NCI-H1092 treated with DMSO at 0.1 percent for 48 hours (cell line): ENCODE measurements around the gene ARHGAP24.
A peak's percentile ranks its signal among the peaks of the same experiment; 100 is the strongest.

ENCODE experiments used
- DNase-seq: peaks from one replicate; lab custom pipeline; 2025; lab: John Stamatoyannopoulos, UW

Gene ARHGAP24

DNA sequence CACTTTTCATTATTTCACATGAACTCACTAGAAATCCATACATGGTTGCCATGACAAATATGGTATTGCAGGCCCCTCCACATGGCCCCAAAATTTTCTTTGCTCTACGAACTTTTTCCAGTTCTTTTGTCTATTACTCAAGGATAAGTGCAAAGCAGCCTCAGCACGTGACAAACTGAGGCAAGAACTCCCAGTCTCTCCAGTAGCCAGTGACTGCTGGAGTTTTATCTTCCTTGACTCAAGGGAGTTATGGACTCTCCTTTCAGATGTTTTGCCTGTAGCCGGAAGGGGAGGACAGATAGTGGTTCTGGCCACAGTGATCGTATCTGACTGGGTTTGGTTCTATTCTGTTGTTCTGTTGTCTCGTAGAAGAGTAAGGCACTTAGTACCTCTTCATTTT, 105.5 kb downstream of the ARHGAP24 start:
- DNase-seq, result no peak

DNA sequence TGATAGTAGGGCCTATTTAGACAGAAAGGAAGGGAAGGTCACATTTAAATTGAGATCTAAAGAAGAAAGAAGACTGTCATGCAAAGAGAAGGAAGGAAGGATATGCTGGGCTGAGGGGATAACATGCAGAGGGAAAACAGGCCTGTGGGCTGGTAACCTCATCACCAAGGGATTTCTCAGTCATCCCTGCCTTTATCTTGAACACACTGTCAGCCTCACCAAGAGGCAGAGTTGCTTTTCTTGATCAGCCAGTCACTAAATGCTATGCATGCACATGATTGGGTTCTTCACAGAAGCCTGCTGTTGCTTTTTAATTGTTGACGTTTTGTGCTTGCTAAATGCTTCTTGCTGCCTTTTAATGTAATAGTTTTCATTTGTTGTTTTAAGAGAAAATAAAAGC, 113.0 kb downstream of the ARHGAP24 start:
- no peak for DNase-seq

DNA sequence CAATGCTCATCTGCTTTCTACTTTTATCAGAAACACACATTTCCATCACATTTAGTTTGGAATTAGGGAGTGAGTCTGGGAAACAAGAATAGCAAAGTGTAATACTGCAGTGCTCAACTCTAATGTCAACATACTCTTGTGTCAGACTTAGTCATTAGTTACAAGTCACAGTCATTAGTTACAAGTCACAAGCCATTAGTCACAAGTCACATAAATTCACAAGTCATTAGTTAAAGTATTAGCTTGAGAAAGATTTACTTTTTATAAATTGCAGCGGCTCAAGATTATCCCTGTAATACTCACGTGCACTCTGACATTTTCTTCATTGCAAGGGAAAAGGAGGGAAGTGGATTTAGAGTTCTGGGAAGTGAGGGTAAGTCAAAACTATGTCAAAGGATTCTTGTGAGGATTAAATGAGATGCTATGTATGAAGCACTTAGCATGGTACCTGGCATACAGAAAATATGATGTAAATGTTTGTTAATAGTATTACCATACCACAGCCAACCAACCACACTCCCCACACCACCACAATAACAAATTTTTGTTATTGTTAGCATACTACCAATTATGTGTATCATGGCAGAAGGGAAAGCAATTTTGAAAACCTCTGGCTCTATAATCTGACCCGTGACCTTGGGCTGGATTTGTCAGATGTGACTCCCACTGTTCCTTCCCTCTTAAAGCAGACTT, 116.6 kb downstream of the ARHGAP24 start:
- no peak for DNase-seq

DNA sequence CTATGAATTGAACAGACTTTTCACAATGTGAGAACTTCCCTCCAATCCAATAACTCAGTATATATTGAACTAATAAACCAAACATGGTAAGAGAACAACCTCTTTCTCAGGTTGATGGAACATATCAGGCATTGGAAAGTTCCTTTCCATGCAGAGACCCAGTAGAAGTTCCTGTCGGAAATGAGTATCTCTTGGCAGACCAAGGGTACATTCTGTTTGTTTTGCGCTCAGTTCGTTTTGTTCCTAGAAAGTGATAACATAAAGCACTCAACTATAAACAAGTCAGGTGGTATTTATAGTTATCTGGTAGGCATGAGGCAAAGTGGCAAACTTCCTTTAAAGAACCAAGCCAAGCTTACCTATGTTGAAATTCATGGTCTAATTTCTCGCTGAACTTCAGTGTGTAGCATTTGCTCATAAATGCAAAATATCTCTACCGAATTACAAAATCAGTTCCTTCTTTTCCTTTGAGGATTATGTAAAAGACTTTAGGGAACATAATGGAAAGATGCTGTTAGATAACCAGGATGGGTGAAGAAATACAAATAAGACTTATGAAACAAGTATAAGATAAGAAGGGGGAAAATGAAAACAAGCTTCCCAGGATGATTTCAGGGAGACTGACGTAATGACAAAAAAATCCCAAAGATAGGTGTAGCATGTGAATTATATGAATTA, 120.3 kb downstream of the ARHGAP24 start:
- no peak for DNase-seq

DNA sequence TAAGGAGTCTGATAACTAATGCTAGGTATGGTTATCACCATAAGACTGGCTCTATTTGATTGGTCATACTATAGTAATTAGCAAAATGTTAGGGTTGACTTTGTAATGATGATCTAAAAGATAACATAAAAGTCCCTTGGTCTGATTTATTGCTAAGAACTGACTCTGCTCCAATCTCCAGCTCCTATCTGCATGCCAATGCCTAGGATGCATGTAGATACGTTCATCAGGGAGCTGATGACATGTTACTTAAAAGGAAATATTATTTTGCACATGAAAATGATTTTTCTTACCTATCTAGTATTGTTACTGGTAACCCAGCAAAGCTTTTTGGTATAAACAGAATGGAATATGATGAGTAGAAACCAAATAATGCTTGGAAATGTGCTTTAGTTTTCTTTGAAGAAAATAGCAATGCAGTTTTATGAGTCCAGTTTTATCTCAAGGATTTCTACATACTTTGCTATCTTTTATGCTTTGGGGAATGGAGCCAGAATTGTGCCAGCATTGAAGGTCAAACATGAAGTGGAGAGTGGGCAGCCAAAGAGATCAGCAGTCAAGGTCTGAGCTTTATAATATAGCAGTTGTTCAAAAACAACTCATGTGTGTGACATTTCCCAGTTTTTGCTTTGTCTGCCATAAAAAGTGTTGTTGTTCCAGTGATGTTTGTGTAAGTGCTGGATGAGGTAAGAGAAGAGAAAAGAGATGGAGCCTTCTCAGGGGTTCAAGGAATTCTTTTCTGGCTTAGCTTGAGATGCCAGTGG, 121.0 kb downstream of the ARHGAP24 start:
- DNase-seq, result no peak

DNA sequence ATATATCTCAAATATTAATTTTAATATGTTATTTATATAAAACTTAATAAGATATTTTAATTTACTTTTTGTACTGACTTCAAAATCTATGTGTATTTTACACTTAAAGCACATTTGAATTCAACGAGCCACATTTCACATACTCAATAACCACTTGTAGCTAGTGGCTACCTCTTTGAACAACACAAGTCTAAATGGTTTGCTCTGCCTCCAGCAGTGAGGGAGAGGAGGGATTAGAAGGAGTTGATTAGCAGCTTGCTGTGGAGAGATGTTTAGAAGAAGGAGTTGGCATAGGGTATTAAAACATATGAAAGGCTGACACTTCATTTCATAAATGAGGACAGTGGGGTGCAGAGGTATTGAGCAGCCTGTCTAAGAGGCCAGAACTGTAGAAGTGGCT, 124.0 kb downstream of the ARHGAP24 start:
- DNase-seq, result peak; percentile 56

DNA sequence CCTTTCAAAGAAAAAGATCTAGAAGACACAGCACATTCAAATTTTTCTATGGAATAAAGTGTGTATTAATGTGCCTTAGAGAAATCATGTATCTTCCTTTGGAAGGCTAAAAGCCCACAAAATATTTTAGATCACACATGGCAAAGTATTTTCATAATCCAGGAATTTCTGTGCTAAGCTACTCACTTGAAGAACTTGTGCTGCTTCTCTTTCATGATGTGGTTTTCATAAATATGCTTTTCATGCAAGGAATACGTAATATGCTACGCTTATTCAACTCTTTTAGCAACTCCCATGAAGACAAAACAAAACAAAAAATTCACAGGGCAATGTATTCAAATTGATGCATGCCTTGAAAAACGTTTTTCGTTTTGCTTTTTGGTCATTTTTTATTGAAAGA, 125.6 kb downstream of the ARHGAP24 start:
- no peak for DNase-seq

DNA sequence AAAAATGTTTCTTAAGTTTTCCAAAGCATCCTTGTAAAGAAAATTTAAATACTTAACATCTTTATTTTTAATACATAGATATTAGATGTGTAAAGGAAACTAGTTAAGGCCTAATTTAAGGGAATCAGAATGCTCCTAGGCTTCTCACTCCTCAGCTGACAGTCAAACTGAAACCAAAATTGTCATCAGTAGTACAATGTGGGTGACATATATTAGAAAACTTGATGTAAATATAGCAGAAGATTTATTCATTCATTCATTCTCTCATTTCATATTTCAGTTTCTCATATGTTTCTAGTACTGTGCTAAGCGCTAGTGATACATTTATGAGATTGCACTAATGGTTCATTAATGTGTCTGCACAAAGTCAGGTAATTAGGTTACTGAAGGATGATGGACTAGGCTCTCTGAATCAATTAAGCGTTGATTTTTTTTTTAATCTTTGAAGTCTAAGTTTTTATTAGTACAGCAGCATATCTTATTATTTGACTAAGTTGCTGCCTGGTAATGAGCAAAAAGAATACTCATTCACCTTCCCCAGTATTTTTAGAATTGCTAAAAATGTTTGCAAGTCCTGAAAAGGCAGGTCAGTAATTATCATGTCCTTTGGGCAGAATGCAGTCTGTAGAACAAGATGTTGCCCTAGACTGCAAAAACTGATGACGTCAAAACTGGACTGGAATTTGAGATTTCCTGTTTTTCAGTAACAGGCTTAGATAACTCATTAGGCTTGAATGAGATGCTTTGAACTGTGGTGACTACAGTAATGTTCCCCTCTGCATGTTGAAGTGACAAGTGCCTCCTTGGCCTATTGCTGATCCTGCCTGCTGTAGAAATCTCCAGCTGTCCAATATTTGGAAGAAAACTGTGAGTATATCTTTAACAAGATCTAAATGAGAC, 128.7 kb downstream of the ARHGAP24 start:
- peak; percentile 18 for DNase-seq

DNA sequence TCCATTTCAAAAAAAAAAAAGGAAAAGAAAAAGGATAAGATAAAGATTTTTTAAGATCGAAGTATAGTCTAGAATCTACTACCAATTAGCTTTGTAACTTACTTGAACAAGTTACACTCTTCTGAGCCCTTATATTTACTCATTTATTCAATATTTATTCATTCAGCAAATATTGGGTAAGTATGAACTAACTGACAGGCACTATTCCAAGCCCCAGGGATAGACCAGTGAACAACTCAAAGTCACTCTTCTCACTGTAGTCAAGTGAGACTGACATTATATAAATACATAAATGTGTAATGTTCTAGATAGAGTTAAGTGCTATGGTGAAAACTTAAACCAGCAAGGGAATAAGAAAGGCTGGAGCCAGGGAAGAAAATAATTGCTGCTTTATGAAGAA, 131.6 kb downstream of the ARHGAP24 start:
- DNase-seq, result no peak

DNA sequence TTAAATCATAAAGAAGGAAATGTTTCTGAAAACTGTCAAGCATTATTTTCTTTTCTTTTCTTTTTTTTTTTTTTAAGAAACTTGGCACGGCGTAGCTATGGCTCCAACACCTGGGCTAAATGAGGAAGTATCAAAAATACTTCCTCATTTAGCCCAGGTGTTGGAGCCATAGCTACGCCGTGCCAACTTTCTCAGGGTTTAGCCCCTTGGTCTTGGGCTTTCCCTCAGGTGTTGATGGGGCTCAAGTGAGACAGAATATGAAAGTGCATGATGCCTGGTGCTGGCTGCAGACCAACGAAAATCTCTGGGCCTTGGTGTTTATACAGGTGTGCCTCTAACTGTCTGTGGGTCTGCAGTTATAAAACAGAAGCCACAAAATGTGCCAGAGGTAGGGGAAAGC, 132.7 kb downstream of the ARHGAP24 start:
- DNase-seq, result peak; percentile 87

DNA sequence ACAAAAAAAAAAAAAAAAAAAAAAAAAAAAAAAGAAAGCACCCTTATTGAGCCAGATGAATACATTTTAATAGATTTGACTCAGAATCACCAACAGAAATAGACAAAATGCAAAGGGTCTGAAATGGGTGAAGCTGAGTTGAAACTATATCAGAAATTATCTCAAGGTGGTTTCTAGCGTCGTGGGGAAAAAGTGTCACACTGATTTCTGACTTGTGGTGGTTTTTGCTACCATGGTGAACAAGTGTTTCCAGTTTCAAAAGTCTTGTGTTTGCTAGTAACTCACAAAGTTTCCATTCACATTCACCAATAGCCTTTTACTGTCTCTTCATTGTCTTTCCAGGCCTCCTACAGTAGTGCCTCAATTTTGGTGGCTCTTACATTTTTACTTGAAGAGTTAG, 135.5 kb downstream of the ARHGAP24 start:
- DNase-seq, result no peak

DNA sequence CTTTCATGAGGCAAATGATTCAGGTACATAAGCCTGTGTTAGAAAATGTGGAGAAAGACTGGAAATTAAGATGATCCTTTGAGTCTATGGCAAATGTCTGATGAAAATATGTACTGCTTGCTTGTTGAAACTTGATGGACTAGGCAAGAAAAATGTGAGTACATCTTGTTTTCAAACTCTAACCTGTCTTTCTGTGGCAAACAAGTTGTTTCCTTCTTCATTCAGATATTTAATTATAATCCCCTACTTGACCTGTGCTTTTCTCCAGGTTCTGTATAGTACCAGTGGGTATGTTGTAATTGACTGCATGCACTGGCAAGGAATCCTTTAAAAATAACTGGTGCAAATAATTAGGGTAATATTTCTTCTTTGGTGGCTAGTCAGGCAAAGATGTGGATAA, 136.7 kb downstream of the ARHGAP24 start:
- DNase-seq, result no peak

DNA sequence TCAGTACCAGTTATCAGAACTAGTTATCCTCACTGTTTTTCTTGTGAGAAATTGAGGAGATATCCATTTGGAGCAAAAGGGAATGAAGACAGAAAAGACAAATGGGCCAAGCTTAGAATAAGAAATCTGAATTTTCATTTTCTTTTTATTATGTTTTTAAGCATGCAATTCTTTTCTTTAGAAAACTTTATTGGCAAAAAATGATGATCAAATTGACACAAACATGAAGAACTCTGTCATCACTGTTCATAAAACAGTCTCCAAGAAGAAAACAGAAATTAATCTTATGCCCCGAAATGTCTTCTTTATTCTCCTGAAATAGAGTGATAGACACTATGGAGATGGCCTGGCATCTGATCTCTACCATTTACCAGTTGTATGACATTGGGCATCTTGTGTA, 139.0 kb downstream of the ARHGAP24 start:
- DNase-seq, result no peak

DNA sequence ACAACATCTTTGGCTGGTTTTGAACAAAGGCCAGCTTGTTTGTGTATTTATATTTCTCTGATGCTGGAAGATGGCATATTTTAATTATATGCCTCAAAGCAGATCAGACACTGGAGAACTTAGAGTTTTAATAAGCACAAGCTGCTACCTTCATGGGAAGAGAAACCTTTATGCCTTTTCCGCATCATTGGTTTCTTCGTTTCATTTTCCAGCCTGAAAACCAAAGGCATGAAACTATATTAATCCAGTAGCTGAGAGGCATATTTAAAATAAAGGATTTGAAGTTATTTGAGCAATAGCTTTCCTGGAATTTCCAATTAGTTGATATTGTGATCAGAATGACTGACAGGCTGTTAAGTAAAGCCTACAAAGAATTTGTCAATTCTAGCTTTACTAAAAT, 141.0 kb downstream of the ARHGAP24 start:
- DNase-seq, result no peak

DNA sequence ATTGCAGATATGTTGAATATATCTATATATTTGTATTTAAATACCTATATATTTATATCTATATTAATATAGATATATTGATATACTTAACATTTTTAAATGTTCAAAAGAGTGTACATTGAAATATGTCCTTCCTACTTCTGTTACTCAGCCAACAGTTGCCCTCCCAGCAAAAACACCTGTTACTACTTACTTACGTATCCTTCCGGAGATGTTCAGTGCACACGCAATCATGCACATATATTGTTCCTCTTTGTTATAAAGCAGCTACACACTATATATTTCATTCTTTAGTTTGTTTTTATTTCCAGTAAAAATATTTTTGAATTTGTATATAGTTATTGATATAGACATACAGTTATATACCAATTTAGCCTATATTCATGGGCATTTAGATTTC, 142.3 kb downstream of the ARHGAP24 start:
- DNase-seq, result no peak

DNA sequence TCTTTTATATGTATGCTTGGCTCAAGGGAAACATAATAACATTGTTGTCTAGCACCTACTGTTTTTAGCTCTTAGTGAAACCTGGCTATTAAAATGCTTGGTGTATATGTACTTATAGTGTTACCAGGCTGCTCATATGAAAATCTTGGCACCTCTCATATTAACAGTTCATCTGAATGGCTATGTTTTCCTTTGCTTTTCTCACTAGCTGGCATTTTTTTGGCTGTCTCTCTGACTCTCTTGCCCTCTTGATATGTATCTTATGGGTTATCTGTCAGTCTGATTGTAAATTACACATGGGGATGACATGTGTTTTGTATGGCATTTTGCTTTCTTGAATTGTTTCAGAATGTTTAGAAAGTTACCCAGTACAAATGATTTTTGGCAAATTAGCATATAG, 158.0 kb downstream of the ARHGAP24 start:
- peak; percentile 68 for DNase-seq

DNA sequence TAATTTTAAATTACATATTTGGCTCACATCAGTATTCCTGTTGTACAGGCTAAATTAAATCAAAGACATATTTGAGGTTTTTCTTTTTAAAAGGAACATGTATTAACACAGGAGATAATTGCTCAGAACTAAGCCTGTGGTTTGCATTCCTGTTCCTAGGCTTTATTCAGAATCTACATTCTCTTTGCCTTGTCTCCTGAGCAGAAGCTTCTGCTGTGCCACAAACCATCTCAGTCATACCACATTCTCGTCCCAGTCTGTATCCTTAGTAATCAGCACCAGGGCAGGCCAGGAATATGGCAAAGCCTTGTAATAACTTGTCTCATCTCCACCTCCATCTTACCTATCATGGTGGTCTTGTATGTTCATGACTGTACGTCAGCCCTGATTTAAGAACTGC, 162.8 kb downstream of the ARHGAP24 start:
- no peak for DNase-seq

DNA sequence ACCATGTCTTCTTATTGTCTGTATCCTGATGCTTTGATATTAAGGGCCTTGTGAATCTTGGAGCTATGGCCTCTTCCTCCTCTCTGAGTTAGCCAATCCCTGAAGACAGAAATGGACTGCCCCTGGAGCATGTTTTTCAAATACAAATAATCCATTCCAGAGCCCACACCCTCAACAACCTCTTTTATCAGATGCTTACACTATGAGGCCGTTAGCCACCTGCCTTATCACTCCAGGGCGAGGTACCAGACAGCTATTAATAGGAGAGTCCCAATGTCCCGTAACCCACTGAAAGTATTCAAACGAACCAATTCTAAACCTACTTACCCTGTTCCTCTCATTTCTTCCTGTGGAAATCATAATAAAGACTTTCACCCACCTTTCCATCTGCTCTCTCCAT, 165.0 kb downstream of the ARHGAP24 start:
- no peak for DNase-seq

DNA sequence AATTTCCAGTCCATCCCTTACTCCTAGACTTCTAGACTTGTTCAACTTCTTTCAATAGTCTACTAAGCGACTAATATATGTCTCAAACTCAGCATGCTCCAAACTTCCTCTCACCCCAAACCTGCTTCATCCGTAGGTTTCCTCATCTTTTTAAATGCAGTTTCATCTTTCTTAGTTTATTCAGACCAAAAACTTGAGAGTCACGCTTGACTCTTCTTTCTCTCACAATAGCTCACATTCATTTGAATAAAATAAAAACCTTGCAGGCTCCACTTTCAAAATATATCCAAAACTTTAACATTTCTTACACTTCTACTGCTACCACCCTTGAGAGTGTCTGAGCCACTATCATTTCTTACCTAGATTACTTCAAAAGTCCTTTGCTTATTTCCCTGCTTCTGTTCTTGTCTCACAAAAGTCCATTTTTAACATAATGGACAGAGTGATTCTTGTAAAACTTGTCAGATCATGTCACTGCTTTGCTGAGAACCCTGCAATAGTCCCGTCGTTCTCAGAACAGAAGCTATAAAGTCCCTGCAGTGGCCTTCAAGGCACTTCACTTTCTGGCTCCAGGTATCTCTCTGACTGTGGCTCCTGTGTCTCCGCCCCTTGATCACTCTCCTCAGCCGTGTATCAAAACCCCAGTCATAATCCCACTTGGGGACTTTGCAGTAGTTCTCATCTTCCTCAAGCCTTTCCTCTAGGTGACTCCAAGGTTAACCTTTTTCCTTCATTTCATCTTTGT, 167.6 kb downstream of the ARHGAP24 start:
- no peak for DNase-seq

DNA sequence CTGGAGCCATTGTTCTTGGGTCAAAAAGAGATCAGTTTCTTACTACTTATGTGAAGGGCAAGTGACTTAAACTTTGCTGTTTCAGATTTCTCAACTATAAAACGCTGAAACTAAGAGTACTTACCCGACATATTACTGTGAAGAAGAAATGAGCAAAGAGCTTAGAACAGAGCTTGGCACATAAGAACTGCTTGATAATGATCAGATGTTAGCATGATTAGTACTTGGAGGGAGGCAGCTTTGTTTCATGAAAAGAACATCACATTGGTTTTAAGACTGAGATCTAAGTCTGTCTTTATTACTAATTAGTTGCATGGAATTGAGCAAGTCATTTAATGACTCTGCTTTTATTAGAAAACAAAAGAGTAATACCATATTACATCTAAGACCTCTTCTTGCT, 169.1 kb downstream of the ARHGAP24 start:
- DNase-seq, result no peak

DNA sequence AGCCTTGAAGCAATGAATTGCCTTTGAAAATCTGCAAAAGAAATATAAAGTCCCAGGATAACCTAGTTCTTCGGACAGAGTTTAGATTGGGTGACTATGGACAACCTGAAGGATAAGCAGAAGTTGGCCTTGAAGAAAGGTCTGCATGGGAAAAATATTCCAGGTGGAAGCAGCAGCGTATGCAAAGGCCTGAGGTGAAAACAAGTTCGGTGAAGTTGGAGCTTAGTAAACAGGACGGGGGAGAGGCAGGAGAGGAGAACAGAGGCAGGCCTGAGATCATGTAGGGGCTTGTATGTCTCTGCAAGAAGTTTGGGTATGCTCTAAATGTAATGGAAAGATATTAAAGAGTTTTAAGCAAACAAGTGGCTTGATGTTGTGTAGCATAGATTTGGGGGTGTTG, 176.0 kb downstream of the ARHGAP24 start:
- no peak for DNase-seq
